NCI-H510A treated with DMSO at 0.1 percent for 48 hours (cell line): ENCODE results near the gene SNCG.
"Not testable (repeated sequence)": the region's sequence is repeated elsewhere in the genome, so short reads cannot be mapped to it uniquely, and the experiment has no call there.

ENCODE experiments used
- DNase-seq: peaks from one replicate; lab custom pipeline; 2025; lab: John Stamatoyannopoulos, UW

The SNCG gene

DNA sequence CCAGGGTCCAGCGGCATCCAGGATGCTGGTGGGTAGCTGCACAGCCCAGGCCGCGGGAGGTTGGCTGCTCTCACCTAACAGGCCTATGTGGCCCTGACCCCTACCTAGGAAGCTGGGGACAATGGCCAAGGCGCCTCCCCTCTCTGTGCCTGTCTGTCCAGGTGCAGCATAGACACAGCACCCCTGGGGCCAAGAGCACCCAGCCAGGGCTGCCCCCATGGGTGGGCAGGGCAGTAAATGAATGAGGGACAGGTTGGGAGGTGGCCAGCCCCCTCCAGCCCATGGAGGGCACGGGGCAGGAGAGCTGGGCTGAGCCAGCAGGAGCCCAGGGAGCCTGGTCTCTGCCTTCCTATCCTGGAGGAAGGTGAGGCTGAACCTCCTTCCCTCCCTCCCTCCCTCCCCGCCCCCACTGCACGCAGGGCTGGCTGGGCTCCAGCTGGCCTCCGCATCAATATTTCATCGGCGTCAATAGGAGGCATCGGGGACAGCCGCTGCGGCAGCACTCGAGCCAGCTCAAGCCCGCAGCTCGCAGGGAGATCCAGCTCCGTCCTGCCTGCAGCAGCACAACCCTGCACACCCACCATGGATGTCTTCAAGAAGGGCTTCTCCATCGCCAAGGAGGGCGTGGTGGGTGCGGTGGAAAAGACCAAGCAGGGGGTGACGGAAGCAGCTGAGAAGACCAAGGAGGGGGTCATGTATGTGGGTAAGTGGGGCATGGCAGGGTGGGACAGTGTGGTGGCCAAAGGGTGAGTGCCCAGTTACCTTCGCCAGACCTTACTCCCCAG, at the start of gene SNCG:
Gene SNCG, plus strand, starts transcription at position 484 of the 785 bp plus-strand sequence. Its CDS starts 99 bp downstream, at position 583.
- peak; percentile 47 for DNase-seq

DNA sequence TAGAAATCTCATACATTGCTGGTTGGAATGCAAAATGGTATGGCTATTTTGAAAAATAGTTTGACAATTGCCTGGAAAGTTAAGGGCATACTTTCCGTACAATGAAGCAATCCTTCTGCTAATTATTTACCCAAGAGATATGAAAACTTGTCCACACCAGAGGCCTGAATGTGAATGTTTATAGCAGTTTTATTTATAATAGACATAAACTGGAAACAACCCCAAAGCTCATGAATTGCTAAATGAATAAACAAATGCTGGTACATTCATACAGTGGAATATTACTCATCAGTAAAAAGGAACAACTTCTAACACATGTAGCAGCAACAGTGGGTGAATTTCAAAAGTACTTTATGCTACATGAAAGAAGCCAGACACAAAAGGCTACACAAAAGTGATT, 43.7 kb upstream of the SNCG start:
- DNase-seq, result no peak

DNA sequence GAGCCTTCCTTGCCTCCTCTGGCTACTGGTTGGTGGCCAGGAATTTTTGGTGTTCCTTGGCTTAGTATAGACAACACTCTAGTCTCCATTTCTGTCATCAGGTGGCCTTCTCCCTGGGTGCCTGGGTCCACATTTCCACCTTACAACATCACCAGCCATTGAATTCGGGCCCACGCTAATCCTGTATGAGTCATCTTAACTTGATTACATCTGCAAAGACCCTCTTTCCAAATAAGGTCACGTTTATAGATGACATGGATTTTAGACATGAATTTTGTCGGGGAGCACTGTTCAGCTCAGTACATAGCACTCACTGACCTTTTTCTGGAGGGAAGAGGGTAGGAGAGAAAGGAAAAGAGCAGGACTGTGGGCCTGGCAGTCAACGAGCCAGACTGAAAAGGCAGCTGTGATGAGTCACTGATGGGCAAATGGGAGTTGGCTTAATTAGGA, 40.4 kb upstream of the SNCG start:
- no peak for DNase-seq

DNA sequence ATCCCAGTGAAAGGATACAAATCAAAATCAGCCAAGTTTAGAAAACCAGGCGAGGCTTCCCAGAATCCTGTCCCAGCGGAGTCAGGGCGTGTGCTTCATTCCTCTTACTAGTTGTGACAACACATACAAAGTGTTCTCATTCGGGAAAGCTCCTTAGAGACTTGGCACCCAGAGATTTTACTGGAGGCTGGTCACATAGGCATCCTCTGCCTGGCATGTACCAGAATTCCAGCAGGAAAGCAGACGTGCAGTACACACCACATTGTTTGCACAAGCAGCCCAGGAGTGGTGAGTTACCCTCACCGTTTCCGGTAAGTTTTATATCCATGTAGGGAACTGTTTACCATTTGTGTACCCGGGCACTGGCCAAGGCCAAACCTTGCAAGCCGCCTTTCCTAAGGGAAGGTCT, 35.8 kb upstream of the SNCG start:
- DNase-seq, result no peak

DNA sequence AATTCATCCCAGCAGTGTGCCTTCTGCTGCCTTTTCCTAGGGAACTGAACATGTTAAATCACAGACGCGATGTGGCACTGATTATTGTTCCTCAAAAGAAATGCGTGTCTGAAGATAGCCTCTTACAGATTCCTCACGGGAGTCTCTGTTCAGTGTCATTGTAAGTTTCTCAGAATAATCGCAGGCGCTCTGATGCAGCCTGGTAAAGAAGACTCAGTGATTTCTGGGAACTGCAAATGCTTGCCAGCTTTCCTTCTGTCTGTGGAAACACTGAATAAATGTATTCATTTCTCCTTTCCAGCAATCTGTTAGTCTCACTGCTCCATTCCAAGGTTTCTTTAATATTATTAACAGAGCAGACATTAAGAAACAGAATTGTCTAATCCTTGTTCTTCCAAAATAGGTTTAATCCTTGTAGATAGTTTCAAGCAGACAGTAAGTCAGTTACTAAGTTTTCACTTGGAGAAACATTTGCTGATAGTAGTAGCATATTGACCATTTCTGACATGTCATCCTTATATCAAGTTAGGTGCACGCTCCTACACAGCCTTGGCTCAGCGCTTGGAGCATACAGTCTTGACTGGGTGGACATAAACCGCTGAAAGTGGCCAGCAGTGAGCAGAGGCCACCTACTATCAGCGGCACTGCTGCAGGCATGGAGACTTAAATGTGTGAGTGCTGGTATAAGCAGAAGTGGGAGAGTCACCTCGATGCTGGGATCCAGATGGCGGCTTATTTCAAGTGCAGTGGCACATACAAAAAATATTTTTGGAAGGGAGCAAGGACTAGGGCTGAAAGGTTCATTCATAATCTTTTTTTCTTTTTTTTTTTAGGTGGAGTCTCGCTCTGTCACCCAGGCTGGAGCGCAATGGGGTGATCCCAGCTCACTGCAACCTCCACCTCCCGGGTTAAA, 28.7 kb upstream of the SNCG start:
- DNase-seq, result no peak

DNA sequence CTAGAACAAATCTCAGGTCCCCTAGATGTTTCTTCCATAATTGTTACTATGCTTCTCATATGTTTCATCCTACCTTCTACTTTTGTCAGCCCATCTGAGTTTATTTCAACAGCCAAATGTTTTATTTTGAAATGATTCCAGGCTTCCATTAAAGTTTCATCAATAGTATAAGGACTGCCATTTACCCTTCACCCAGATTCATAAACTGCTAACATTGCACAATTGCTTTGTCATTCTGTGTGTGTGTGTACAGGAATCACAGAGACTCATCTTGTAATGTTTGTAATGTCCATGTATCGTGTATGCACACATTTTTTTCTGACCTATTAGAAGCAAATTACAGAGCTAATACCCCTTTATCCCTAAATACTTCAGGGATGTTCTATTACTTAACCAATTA, 26.5 kb upstream of the SNCG start:
- no peak for DNase-seq

DNA sequence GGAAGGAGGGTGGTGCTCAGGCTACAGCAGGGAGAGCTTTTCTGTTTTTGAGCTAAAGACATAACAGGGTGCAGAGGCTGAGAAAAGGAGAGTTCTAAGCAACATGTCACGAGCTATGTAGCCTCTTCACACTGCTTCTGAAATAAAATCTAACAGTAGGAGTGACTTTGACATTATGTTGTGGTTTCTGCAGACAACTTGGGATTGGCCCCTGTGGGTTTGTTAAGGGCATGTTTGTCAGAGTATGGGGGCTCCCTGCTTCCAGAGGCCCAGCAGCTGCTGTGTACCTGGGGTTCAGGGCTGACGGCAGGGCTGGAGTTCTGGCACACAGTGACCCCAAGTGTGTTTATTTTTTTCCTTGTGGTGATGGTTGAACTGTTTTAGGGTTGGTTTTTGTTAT, 25.7 kb upstream of the SNCG start:
- DNase-seq, result no peak

DNA sequence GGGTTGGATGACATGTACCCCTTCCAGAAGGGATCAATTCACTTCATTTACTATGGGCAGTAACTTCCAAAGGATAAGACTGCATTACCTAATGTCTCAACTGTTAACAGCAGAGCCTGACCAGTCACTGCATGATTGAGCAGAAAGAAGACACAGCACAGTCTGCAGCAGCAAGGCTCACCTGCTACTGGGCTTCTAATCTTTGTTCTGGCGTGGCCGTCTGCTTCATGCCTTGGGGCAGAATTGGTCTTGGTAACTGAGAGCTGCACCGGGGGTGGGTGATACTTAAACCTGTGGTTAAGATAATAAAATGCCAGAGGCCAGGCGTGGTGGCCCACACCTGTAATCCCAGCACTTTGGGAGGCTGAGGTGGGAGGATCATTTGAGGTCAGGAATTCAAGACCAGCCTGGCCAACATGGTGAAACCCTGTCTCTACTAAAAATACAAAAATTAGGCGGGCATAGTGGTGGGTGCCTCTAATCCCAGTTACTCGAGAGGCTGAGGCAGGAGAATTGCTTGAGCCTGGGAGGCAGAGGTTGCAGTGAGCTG, 24.2 kb upstream of the SNCG start:
- not testable (repeated sequence) for DNase-seq

DNA sequence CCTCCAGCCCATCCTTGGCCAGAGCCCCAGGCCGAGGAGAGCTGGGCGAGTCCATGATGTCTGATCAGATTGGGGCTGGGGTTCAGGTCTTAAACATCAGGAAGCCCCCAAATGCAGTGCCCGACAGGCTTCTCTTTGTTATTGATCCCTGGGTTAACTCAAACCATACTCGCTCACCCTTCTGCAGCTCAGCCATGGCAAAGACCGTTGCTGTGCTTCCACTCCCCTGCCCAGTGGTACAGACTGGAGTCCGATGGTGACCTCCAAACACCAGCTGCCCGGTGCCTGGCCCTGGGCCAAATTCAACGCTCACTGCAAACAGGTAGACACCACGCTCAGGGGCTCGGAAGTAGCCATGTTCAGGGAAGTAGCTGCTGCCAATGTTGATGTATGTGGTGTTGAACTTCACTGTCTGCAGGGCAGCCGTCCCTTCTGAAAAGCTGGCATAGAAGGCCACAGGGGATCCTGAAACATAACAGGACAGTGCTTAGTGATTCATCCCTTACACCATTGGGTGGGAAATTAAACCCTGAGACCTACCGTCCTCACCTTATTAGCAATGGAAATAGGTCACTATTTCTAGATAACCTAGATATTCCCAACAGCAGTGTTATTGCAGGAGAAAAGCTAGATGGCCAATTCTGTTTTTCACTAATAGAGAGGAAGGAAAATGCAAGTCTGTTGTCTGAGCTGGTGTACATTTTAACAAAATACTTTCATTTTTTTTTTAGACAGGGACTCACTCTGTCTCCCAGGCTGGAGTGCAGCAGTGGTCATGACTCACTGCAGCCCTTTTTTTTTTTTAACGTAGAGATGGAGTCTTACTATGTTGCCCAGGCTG, 21.5 kb upstream of the SNCG start:
- DNase-seq, result no peak

DNA sequence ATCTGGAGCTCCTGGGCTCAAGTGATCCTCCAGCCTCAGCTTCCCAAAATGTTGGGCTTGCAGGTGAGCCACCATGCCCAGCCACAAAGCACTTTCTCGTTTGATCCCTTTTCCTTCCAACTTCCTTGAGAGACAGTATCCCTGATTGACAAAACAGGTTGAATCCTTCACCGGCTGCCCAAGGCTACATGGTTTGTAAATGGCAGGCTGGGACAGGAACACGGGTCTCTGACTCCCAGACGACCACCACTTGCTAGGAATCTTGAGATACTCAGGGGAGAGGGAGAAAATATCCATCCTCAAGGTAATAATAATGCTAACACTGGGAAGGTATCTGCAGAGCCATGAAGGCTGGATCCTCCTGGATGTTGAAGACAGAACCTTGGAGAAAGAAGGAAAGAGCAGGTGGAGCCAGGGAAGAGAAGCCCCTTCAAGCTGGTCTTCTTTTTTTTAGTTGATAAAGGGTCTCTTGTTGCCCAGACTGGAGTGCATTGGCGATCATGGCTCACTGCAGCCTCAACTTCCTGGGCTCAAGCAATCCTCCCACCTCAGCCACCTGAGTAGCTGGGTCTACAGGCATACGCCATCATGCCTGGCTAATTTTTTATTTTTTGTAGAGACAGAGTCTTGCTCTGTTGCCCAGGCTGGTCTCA, 20.8 kb upstream of the SNCG start:
- DNase-seq, result no peak

DNA sequence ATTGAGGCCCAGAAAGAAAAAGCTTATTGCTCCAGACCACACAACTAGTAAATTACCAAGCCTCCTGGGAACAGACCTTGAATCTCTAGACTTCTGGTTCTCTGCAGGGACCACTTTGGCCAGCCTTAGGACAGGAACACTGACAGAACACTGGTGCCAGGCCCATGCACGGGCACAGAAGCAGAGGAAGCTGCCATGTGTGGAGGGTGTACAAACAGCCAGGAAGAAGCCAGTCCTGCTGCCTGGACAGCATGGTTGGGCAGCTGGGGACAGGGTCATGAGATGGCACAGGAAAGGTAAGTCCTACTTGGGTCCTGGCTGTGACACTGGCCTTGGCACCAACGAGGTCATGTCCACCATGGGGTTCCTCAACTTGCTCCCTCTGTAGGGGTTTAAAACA, 20.1 kb upstream of the SNCG start:
- DNase-seq, result no peak

DNA sequence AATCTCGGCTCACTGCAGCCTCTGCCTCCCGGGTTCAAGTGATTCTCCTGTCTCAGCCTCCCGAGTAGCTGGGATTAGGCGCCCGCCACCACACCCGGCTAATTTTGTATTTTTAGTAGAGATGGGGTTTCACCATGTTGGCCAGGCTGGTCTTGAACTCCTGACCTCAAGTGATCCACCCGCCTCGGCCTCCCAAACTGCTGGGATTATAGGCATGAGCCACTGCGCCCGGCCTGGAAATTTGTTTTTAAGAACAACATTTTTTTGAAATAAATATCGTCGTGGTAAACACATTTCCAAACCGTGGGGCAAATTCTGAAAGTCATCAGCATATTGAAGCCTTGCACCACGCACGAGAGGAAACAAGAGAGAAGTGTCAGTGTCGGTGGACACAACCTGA, 18.3 kb upstream of the SNCG start:
- DNase-seq, result not testable (repeated sequence)

DNA sequence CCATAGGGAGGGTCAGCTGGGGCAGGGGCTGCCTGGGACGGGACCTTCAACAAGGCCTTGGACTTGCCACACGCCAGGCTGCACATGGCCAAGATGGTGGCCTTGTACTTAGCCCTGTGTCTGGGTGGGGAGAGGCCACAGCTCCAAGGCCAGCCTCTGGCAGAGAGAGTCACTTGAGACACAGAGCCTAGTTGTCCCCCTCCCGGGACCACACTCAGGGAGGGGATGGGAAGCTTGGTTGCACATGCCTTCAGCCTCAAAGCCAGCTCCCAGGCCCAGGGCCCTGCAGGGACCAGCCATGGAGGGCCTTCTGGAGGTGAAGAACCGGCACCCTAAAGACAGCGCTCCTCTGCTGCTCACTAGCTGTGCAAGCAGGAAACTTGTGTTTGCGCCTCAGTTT, 17.7 kb upstream of the SNCG start:
- DNase-seq, result no peak

DNA sequence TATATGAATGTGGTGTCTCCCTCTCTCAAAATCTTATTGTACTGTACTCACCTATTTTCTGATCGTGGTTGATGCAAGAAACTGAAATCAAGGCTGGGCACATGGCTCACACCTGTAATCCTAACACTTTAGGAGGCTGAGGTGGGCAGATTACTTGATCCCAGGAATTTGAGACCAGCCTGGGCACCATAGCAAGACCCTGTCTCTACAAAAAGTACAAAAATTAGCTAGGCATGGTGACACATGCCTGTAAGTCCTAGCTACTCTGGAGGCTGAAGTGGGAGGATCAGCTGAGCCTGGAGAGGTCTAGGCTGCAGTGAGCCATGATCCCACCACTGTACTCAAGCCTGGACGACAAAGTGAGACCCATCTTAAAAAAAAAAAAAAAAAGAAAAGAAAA, 17.0 kb upstream of the SNCG start:
- no peak for DNase-seq

DNA sequence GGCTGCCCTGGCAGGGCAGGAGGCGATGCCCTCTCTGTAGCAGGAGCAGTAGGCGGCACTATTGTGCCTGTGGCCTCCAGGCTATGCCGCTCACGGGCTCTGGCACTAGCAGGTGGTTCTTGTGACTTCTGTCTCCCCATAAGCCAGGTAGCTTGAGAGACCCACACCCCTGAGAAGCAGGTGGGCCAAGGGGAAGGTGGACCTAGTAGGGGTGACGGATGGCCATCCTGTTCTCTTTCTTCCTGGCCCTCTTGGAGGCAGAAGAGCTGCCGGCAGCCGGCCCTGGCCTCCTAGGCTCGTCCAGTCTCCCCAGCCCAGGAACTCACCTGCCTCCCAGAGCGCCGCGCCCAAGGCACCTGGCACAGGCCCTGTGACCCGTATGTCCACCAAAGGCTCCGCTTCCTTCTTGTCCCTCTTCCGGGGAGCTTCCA, 16.4 kb upstream of the SNCG start:
- no peak for DNase-seq

DNA sequence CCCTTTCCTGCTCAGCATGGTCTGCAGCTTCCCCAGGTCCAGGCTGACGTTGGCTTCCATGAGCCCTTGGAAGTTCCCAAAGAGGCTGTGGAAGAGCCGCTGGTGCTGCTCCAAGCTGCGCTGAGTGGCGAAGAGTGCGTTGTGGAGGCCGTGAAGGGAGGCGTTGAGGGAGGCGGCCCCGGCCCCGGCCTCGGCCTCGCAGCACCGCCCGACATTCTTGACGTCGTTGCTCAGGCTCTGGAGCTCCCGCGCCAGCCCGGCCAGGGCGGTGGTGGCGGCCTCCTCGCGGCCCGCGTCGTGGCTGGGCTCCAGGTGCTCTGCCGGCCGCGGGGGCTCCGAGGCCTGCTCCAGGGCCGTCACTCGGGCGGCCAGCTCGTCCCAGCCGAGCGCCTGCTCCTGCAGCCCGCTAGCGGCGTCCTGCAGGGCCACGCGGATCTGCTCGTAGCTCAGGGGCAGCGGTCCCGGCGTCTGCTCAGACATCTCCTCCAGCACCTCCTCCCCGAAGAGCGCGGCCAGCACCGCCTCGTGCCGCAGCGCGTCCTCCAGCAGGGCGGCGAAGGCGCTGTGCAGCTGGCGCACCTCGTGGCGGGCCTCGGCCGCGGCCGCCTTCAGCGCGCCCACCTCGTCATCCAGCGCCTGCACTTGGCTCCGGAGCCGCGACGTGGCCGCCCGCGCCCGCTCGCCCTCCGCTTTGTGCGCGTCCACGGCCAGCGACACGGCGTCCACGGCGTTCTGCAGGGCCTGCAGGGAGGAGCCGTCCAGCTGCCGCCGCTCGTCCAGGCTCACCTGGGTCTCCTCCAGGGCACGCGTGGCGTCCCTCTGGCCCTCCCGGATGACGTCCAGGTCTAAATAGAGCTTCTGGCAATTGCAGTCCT, 15.7 kb upstream of the SNCG start:
- no peak for DNase-seq

DNA sequence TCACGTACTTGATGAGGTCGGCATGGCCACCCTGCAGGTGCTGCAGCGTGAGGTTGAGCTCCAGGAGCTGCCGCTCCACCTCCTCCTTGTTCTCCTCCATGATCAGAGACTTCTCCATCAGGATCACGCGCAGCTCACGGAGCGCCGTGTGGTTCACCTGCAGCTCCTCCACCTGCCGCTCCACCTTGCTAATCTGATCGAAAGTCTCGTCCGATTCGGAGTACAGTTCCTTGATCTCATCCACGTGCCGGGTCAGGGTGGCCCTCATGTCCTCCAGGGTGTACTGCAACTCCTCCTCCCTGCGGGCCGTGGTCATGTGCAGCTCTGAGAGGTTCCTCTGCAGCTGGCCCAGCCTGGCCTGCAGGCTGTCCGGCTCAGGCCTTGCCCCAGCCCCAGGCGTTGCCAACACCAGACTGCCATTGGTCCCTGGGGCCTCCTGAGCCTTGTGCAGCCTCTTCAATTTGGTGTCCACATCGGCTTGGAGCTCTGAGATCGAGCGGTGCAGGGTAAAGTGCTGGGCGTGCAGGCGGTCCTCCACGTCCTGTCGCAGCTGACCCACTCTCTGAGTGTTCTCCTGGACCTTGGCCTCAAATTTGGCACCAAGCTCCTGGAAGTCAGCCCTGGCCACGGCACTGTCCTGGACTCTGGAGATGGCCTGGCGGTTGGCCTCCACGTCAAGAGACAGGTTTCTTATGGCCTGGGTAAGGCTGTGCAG, 14.9 kb upstream of the SNCG start:
- DNase-seq, result no peak

DNA sequence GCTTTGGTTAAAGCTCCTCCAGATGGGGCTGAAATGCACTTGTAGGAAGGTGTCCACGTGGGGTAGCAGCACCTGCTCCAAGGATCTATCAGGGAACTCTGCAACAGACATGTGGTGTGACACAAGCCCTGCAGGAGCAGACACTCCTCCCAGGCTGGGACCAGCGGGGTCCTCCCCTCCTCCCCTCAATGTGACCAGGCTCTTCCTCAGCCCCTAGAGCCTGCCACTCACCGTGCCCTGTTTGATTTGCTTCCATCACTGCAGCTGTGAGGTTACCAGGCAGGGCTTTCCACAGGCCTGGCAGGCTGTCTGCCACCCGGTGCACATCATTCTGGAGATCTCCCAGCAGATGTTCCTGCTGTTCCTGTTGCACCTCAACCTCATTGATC, 14.4 kb upstream of the SNCG start:
- no peak for DNase-seq

DNA sequence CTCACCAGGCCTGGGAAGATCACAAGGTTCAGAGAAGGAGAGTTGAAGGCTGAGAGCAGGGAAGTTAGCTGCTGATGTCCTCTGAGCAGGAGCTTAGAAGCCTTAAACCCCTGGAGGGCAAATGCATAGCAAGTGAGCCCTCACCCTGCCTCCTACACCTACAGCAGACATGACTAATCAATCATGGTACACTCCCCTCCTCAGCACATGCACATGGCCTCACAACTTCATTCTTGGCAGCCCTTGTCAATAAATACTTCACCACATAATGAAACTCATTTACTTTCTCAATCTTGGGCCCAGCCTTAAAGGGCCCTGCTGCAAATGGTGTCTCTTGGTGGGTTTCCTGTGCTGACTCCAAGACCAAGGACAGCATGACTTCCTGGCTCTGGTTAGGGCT, 13.9 kb upstream of the SNCG start:
- no peak for DNase-seq

DNA sequence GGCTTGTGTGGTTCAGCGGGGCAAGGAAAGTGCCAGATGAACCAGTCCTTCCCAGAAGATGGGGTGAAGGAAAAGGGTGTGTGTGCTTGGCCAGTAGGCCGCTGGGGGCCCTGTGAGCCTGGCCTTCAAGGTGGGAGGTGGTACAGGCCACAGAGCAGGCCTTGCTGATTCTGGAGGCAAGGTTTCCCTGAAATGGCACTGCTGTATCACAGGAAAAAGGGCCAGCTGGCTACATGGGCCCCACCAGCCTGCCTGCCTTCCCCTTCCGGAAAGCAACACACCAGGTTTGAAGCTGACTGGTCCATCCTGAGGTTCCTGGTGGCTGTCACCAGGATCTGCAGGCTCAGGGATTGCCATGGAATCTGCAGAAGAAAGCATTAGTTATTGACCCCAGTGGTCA, 13.5 kb upstream of the SNCG start:
- no peak for DNase-seq
